Psoas muscle (tissue), 8 donors: ENCODE data around the gene PDZD4. TPM values are rescaled to one million over a fixed set of nuclear protein-coding genes. Genes with fewer than 3 reads are reported as not detected.
A peak's percentile ranks its signal among the peaks of the same experiment; 100 is the strongest.

Source experiments
- ATAC-seq, 4 donors: fragments of 200-7000 bp; cut with Tn5 transposase; one replicate each; pipeline ENCODE4 v1.9.1; 2020; ENCODE audit warnings: moderate library complexity in 3 of 4, mild to moderate bottlenecking in 2 of 4
- DNase-seq, 2 donors: peaks; one replicate each; pipeline ENCODE4 v3.0.0-alpha.2; 2020
- H3K27ac ChIP-seq: fragments of 200-600 bp; one replicate; pipeline ENCODE4 v1.8.0; 2022
- H3K27me3 ChIP-seq, 3 donors: fragments of 200-600 bp in 1 of 3; one replicate each; pipeline versions ENCODE4 v1.6.1 to v1.8.0; 2013 to 2022; ENCODE audit warnings: low read length in 2 of 3, mild to moderate bottlenecking in 2 of 3, moderate library complexity in 1 of 3; ENCODE audit not compliant: insufficient read depth in 3 of 3
- H3K36me3 ChIP-seq, 2 donors: fragments of 200-600 bp in 1 of 2; one replicate each; pipeline versions ENCODE4 v1.6.1 to v1.8.0; 2013 to 2022; ENCODE audit warnings: low read depth in 1 of 2, mild to moderate bottlenecking in 1 of 2, moderate library complexity in 1 of 2; ENCODE audit not compliant: insufficient read depth in 1 of 2
- H3K4me1 ChIP-seq: fragments of 200-600 bp; one replicate; pipeline ENCODE4 v1.8.0; 2022
- H3K4me3 ChIP-seq: fragments of 200-600 bp; one replicate; pipeline ENCODE4 v1.8.0; 2022; ENCODE audit warnings: mild to moderate bottlenecking
- H3K9me3 ChIP-seq: fragments of 200-600 bp; one replicate; pipeline ENCODE4 v1.8.0; 2022
- WGBS, 3 donors: extraction: QIAGEN DNeasy Blood & Tissue Kit; methylation state at CpG; one replicate each; pipeline versions ENCODE4 v1.1.6 to v1.1.7; 2013; 5-methylcytosine and 5-hydroxymethylcytosine counted together
- intact Hi-C, 2 donors: fragments of 100-400 bp; cut with DNase I; formaldehyde crosslinking; loops; one replicate each; pipeline versions ENCODE4 v1.11.0 to v1.14.2; 2022
- polyA plus RNA-seq, 3 donors: library from polyadenylated mRNA; stranded (reverse); fragments of 200-250 nt; gene quantifications; one replicate each; pipeline ENCODE4 v1.2.3, GENCODE V29; 2013
- total RNA-seq, 4 donors: library from RNA; stranded (reverse); fragmentation: NEBNext Ultra II Directional in 2 of 4; extraction: Animal tissue kit (Norgen Biotek cat#: 25700) in 2 of 4; gene quantifications; one replicate each; pipeline versions ENCODE4 v1.2.1 to v1.2.4, GENCODE V29; 2021 to 2023
- TF ChIP-seq, protein P1 (sequence below): fragments of 200-600 bp; IDR thresholded peaks from one replicate; pipeline ENCODE4 v1.8.0; 2022; ENCODE audit warnings: antibody characterized with exemption
- donor health status: healthy with polysubstance abuse.
- donor health status: DM: no; HTN: no; CAD: no; lungs with moderate emphysema.
- donor health status: Bipolar disorder and iron deficiency.
- donor health status: healthy.
- donor health status: DM: yes; HTN: yes; CAD: no.
- donor health status: DM: no; HTN: no; CAD: no.
- donor health status: DM: no; HTN: no; CAD: no.
- donor health status: DM: yes; HTN: yes; CAD: no.

The PDZD4 gene
- total and polyA plus RNA-seq, 7 donors = 0.50 to 2.1 (median 1.3) TPM

- Histone ChIP-seq H3K27ac (no peak overlapping the region), H3K4me3 (no peak overlapping the region), H3K27me3 (peaks cover 0 to 66% (median 2%) of the 10 kb centered on the region in 3 donors), H3K9me3 (no peaks in the 10 kb centered on the region), H3K36me3 (no peaks in the 10 kb centered on the region), H3K4me1 (no peaks in the 10 kb centered on the region)
- intact Hi-C loops = no loop called here
- 81 to 94% (median 90%) methylated on average over 5 to 9 of the region's 9 CpGs for WGBS, 3 donors
- TF ChIP-seq, protein P1, sequence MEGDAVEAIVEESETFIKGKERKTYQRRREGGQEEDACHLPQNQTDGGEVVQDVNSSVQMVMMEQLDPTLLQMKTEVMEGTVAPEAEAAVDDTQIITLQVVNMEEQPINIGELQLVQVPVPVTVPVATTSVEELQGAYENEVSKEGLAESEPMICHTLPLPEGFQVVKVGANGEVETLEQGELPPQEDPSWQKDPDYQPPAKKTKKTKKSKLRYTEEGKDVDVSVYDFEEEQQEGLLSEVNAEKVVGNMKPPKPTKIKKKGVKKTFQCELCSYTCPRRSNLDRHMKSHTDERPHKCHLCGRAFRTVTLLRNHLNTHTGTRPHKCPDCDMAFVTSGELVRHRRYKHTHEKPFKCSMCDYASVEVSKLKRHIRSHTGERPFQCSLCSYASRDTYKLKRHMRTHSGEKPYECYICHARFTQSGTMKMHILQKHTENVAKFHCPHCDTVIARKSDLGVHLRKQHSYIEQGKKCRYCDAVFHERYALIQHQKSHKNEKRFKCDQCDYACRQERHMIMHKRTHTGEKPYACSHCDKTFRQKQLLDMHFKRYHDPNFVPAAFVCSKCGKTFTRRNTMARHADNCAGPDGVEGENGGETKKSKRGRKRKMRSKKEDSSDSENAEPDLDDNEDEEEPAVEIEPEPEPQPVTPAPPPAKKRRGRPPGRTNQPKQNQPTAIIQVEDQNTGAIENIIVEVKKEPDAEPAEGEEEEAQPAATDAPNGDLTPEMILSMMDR = no peak
- DNase-seq = peak in 1 of 2 donors; percentile 5
- no peak for ATAC-seq
Measured at GRCh38 chrX:153827903-153828302, 2.4 kb downstream of the PDZD4 start.

GRCh38 chrX:153827016-153827415 lies 3.3 kb downstream of the PDZD4 start:
- intact Hi-C loops = no loop called here
- H3K4me1 ChIP-seq = no peaks in the 10 kb centered on the region
- no peak overlapping the region for H3K27ac ChIP-seq
- no peak overlapping the region for H3K4me3 ChIP-seq
- 66 to 87% (median 77%) methylated on average over 3 of the region's 3 CpGs for WGBS, 3 donors
- H3K36me3 ChIP-seq = no peaks in the 10 kb centered on the region
- ATAC-seq (no peak), DNase-seq (no peak)
- peaks cover 0 to 58% (median 4%) of the 10 kb centered on the region in 3 donors for H3K27me3 ChIP-seq
- TF ChIP-seq, protein P1 = no peak
- H3K9me3 ChIP-seq = no peaks in the 10 kb centered on the region

DNA sequence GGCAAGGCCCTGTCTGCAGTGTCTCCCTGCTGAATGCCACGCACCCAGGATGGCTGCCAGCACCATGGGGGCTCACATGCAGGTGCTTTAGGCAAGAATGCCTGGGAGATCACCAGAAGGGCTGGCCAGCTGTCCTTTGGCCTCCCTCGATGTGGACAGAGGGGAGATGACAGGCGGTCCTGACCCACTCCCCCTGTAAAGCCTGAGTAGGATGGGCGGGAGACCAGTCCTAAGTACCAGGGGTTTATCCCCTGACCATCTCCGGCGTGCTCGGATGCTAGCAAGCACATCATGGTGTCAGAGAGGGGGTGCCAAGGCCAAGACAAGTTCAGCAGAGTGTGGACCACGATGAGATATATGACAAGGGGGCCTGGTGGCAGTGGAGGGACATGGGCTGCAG lies 5.3 kb downstream of the PDZD4 start:
- WGBS, 3 donors = 78 to 85% (median 84%) methylated on average over 7 to 8 of the region's 8 CpGs
- peaks cover 0 to 52% (median 3%) of the 10 kb centered on the region in 3 donors for H3K27me3 ChIP-seq
- no peak overlapping the region for H3K27ac ChIP-seq
- H3K4me3 ChIP-seq = no peak overlapping the region
- no peaks in the 10 kb centered on the region for H3K9me3 ChIP-seq
- H3K4me1 ChIP-seq = no peaks in the 10 kb centered on the region
- ATAC-seq (no peak), DNase-seq (no peak)
- intact Hi-C loops = no loop called here
- no peaks in the 10 kb centered on the region for H3K36me3 ChIP-seq
- TF ChIP-seq, protein P1 = no peak

DNA sequence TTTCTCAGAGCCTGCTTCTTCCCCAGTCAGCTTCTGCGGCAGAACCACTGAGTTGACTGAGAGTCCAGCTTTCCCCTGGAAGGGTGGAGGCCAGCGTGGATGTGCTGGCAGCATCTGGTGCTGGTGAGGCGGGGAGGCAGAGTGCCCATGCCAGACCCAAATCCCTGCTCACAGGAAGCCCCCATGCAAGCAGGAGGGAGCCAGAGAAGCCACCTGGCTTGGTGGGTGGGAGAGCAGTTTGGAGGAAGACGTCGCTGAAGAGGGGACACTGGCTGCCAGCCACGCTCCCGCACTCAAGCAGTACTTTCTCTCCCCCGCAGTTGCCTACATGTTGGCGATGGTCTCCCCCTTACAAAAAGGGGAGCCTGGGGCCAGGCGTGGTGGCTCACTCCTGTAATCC lies 6.0 kb downstream of the PDZD4 start:
- Histone ChIP-seq H3K27me3 (peaks cover 0 to 45% (median 2%) of the 10 kb centered on the region in 3 donors), H3K4me1 (no peaks in the 10 kb centered on the region), H3K27ac (no peak overlapping the region), H3K9me3 (no peaks in the 10 kb centered on the region), H3K36me3 (no peaks in the 10 kb centered on the region), H3K4me3 (no peak overlapping the region)
- intact Hi-C loops = no loop called here
- TF ChIP-seq, protein P1 = no peak
- no peak for ATAC-seq
- no peak for DNase-seq
- WGBS, 3 donors = 38 to 77% (median 63%) methylated on average over 2 to 10 of the region's 10 CpGs

GRCh38 chrX:153821066-153821465 lies 9.3 kb downstream of the PDZD4 start:
- H3K27me3 ChIP-seq = peaks cover 0 to 30% (median 2%) of the 10 kb centered on the region in 3 donors
- no peak for DNase-seq
- intact Hi-C loops = no loop called here
- WGBS, 3 donors = 85 to 98% (median 95%) methylated on average over 7 to 9 of the region's 9 CpGs
- no peak for ATAC-seq
- no peaks in the 10 kb centered on the region for H3K4me1 ChIP-seq
- TF ChIP-seq, protein P1 = no peak
- no peak overlapping the region for H3K27ac ChIP-seq
- no peak overlapping the region for H3K4me3 ChIP-seq
- H3K9me3 ChIP-seq = no peaks in the 10 kb centered on the region
- no peaks in the 10 kb centered on the region for H3K36me3 ChIP-seq
